GM23338 (cell line): ENCODE data around the gene FAM228B.

ENCODE experiments used
- CREB1 ChIP-seq: fragments of 250-450 bp; sonication (Bioruptor Pico); IDR thresholded peaks from 2 replicates; pipeline ENCODE4 v1.5.0; 2020; ENCODE audit warnings: low read depth, mild to moderate bottlenecking, moderate library complexity
- CTCF ChIP-seq, 2 experiments: fragments of 200-600 bp in 1 of 2; sonication (generic) in 1 of 2; conservative IDR thresholded peaks; 2 replicates each; pipeline versions ENCODE4 v1.5.1 to v1.6.1; 2016 to 2017; ENCODE audit warnings: antibody characterized with exemption in 2 of 2, low read depth in 2 of 2, mild to moderate bottlenecking in 2 of 2, moderate library complexity in 1 of 2
- ETS1 ChIP-seq: IDR thresholded peaks from 2 replicates; pipeline ENCODE4 v1.6.1; 2016; ENCODE audit warnings: antibody characterized with exemption
- EZH2 ChIP-seq: fragments of 200-600 bp; sonication (generic); IDR thresholded peaks from one replicate; pipeline ENCODE4 v1.8.0; 2017; ENCODE audit warnings: antibody characterized with exemption, mild to moderate bottlenecking, low read depth; ENCODE audit not compliant: unreplicated experiment
- EZH2phosphoT487 ChIP-seq: fragments of 200-600 bp; sonication (generic); IDR thresholded peaks from one replicate; pipeline ENCODE4 v1.8.1; 2018; ENCODE audit warnings: antibody characterized with exemption; ENCODE audit not compliant: unreplicated experiment
- JUNB ChIP-seq: IDR thresholded peaks from one replicate; pipeline ENCODE4 v1.6.1; 2016; ENCODE audit warnings: antibody characterized with exemption; ENCODE audit not compliant: unreplicated experiment
- NANOG ChIP-seq: IDR thresholded peaks from 2 replicates; pipeline ENCODE4 v1.6.1; 2016; ENCODE audit warnings: antibody characterized with exemption, borderline replicate concordance
- POLR2AphosphoS5 ChIP-seq: IDR thresholded peaks from 2 replicates; pipeline ENCODE4 v1.6.1; 2016; ENCODE audit warnings: antibody characterized with exemption, low read depth
- REST ChIP-seq: IDR thresholded peaks from one replicate; pipeline ENCODE4 v1.6.1; 2018; ENCODE audit warnings: antibody characterized with exemption; ENCODE audit not compliant: unreplicated experiment
- STAT1 ChIP-seq: IDR thresholded peaks from one replicate; pipeline ENCODE4 v1.6.1; 2016; ENCODE audit warnings: antibody characterized with exemption; ENCODE audit not compliant: unreplicated experiment
- ZNF114 ChIP-seq: fragments of 250-450 bp; sonication (Bioruptor Pico); IDR thresholded peaks from 2 replicates; pipeline ENCODE4 v1.5.0; 2020; ENCODE audit warnings: mild to moderate bottlenecking, moderate library complexity
- ZNF331 ChIP-seq: fragments of 250-450 bp; sonication (Bioruptor Pico); IDR thresholded peaks from 2 replicates; pipeline ENCODE4 v1.5.0; 2020; ENCODE audit warnings: low read depth, mild to moderate bottlenecking, moderate library complexity
- ZNF462 ChIP-seq: fragments of 250-450 bp; sonication (Bioruptor Pico); IDR thresholded peaks from 2 replicates; pipeline ENCODE4 v1.5.0; 2020; ENCODE audit warnings: mild to moderate bottlenecking, moderate library complexity

GRCh38 chr2:24077879-24078278 lies 45.4 kb upstream of the FAM228B start:
- no peak for TF ChIP-seq CTCF (conservative IDR thresholded peaks at IDR 0.05; ENCODE audit: low read depth in 2 of 2)
- TF ChIP-seq EZH2, result no peak
- no peak for TF ChIP-seq ZNF331 (CRISPR knock-in tag)
- TF ChIP-seq EZH2phosphoT487, result no peak
- TF ChIP-seq REST, result no peak
- no peak for TF ChIP-seq STAT1
- no peak for TF ChIP-seq POLR2AphosphoS5
- TF ChIP-seq NANOG, result no peak
- no peak for TF ChIP-seq CREB1
- no peak for TF ChIP-seq JUNB
- TF ChIP-seq ZNF462 (CRISPR knock-in tag), result no peak
- TF ChIP-seq ZNF114 (CRISPR knock-in tag), result no peak
- TF ChIP-seq ETS1, result no peak
